Ovary (tissue), 3 donors: ENCODE data around the gene AURKA.

ENCODE experiments used
- CTCF ChIP-seq, 3 donors: fragments of 450-650 bp in 2 of 3; fragments of 200-600 bp in 1 of 3; IDR thresholded peaks; one replicate each; pipeline versions ENCODE4 v1.5.1 to v1.8.0; 2016 to 2022; ENCODE audit warnings: antibody characterized with exemption in 3 of 3, mild to moderate bottlenecking in 1 of 3
- EP300 ChIP-seq: sonication (generic); formaldehyde crosslinking; IDR thresholded peaks from one replicate; pipeline ENCODE4 v1.6.1; 2017; ENCODE audit warnings: antibody characterized with exemption
- POLR2A ChIP-seq: fragments of 450-650 bp; IDR thresholded peaks from one replicate; pipeline ENCODE4 v1.6.1; 2017; ENCODE audit warnings: antibody characterized with exemption, mild to moderate bottlenecking, moderate library complexity
- donor health status: DM: no; HTN: no; CAD: no.

- TF ChIP-seq POLR2A, result no peak
- no peak for TF ChIP-seq CTCF (IDR thresholded peaks at IDR 0.05)
- TF ChIP-seq EP300, result no peak
These were observed 25.9 kb upstream of the AURKA start for GRCh38 chr20:56417911-56418310.
